K562 (cell line): ENCODE results near the gene CRB2. TPM values are rescaled to one million over a fixed set of nuclear protein-coding genes. Genes with fewer than 3 reads are reported as not detected.
A peak's percentile ranks its signal among the peaks of the same experiment; 100 is the strongest.

ENCODE experiments used
- ASH1L ChIP-seq: fragments of 450-650 bp; IDR thresholded peaks from 2 replicates; pipeline ENCODE4 v1.6.1; 2018; ENCODE audit warnings: borderline replicate concordance, mild to moderate bottlenecking, low read depth; ENCODE audit not compliant: partially characterized antibody
- FOXJ2 ChIP-seq: fragments of 200-800 bp; sonication (Bioruptor generic); IDR thresholded peaks from 2 replicates; pipeline ENCODE4 v1.6.1; 2016; ENCODE audit warnings: missing genetic modification characterization, missing compliant biosample characterization
- HDAC1 ChIP-seq, 2 experiments: fragments of 450-650 bp; IDR thresholded peaks; 2 replicates each; pipeline ENCODE4 v1.6.1; 2016 to 2017; ENCODE audit warnings: inconsistent platforms in 1 of 2, mild to moderate bottlenecking in 1 of 2, moderate library complexity in 1 of 2
- IFI16 ChIP-seq: fragments of 250-450 bp; sonication (Bioruptor Pico); IDR thresholded peaks from 2 replicates; pipeline ENCODE4 v2.1.2; 2022; ENCODE audit warnings: mild to moderate bottlenecking, inconsistent platforms
- KDM1A ChIP-seq, 2 experiments: fragments of 450-650 bp; IDR thresholded peaks; 2 replicates each; pipeline ENCODE4 v1.6.1; 2016; ENCODE audit warnings: mild to moderate bottlenecking in 2 of 2
- MXI1 ChIP-seq: IDR thresholded peaks from 2 replicates; pipeline ENCODE4 v1.6.1; 2011; ENCODE audit warnings: low read depth, mild to moderate bottlenecking, improper control_type of control experiment, low read length
- NCOA4 ChIP-seq: fragments of 450-650 bp; IDR thresholded peaks from 2 replicates; pipeline ENCODE4 v1.6.1; 2018; ENCODE audit warnings: mild to moderate bottlenecking; ENCODE audit not compliant: partially characterized antibody
- NFE2L1 ChIP-seq: fragments of 450-650 bp; IDR thresholded peaks from 2 replicates; pipeline ENCODE4 v1.6.1; 2016; ENCODE audit warnings: missing genetic modification characterization, low read depth, mild to moderate bottlenecking, missing compliant biosample characterization, moderate library complexity, borderline replicate concordance
- POLR2A ChIP-seq: fragments of 450-650 bp; conservative IDR thresholded peaks from 2 replicates; pipeline ENCODE4 v1.6.1; 2016
- RBM39 ChIP-seq: fragments of 200-400 bp; formaldehyde crosslinking; optimal IDR thresholded peaks from 2 replicates; pipeline ENCODE3; 2018; ENCODE audit warnings: low read depth, low read length
- RFX1 ChIP-seq: fragments of 450-650 bp; IDR thresholded peaks from 2 replicates; pipeline ENCODE4 v1.6.1; 2016; ENCODE audit warnings: mild to moderate bottlenecking, moderate library complexity
- SIN3A ChIP-seq, 2 experiments: fragments of 150-350 bp in 1 of 2; IDR thresholded peaks; 2 replicates each; pipeline ENCODE4 v1.6.1; 2011 to 2016; ENCODE audit warnings: borderline replicate concordance in 2 of 2, low read depth in 2 of 2, low read length in 2 of 2, mild to moderate bottlenecking in 2 of 2, moderate library complexity in 2 of 2; ENCODE audit not compliant: control insufficient read depth in 1 of 2
- SIX5 ChIP-seq, 2 experiments: IDR thresholded peaks; 2 replicates each; pipeline ENCODE4 v1.6.1; 2011; ENCODE audit warnings: low read length in 2 of 2, borderline replicate concordance in 1 of 2, low read depth in 1 of 2, mild to moderate bottlenecking in 1 of 2, moderate library complexity in 1 of 2; ENCODE audit not compliant: insufficient read depth in 1 of 2
- SMAD3 ChIP-seq: fragments of 450-650 bp; formaldehyde crosslinking; conservative IDR thresholded peaks from 2 replicates; pipeline ENCODE4 v1.4.0; 2020; ENCODE audit warnings: mild to moderate bottlenecking
- TCF7L2 ChIP-seq: fragments of 150-350 bp; IDR thresholded peaks from 2 replicates; pipeline ENCODE4 v1.6.1; 2016; ENCODE audit warnings: low read depth, mild to moderate bottlenecking, low read length, moderate library complexity
- TGIF2 ChIP-seq: sonication (generic); formaldehyde crosslinking; IDR thresholded peaks from 2 replicates; pipeline ENCODE4 v1.8.1; 2022; ENCODE audit warnings: mild to moderate bottlenecking, missing genetic modification reagents, moderate library complexity
- ZNF224 ChIP-seq: sonication (generic); formaldehyde crosslinking; IDR thresholded peaks from 2 replicates; pipeline ENCODE4 v1.8.0; 2022; ENCODE audit warnings: mild to moderate bottlenecking, missing genetic modification reagents
- ZNF583 ChIP-seq: fragments of 250-450 bp; sonication (Bioruptor Pico); IDR thresholded peaks from 2 replicates; pipeline ENCODE4 v1.4.0; 2020
- polyA plus RNA-seq, 8 experiments: library from polyadenylated mRNA; depleted of rRNA in 4 of 8; stranded (reverse) in 5 of 8; unstranded in 3 of 8; fragments of >200 nt; fragmentation: Nextera tagmentation in 2 of 8; fragmentation: Illumina TruSeq in 1 of 8; extraction: Ambion mirVana in 2 of 8; extraction: Trizol in 1 of 8; gene quantifications; 2 replicates each; pipeline versions ENCODE4 v1.2.1 to v1.2.3, GENCODE V29; 2011 to 2014; ENCODE audit warnings: inconsistent platforms in 1 of 8, missing spikeins in 1 of 8
- total RNA-seq, 7 experiments: library from RNA; depleted of rRNA in 6 of 7; stranded (reverse); fragments of >200 nt in 6 of 7; fragmentation: Illumina TruSeq in 2 of 7; extraction: Trizol in 2 of 7; gene quantifications; 2 replicates each; pipeline versions ENCODE4 v1.2.1 to v1.2.3, GENCODE V29; 2011 to 2021; ENCODE audit warnings: low replicate concordance in 1 of 7
- TF ChIP-seq, protein P1 (sequence below): sonication (generic); formaldehyde crosslinking; IDR thresholded peaks from 2 replicates; pipeline ENCODE4 v1.8.0; 2022; ENCODE audit warnings: mild to moderate bottlenecking, missing genetic modification reagents, borderline replicate concordance
- TF ChIP-seq, protein P2 (sequence below): sonication (generic); formaldehyde crosslinking; IDR thresholded peaks from 2 replicates; pipeline ENCODE4 v1.8.0; 2023; ENCODE audit warnings: mild to moderate bottlenecking, missing genetic modification reagents
- TF ChIP-seq, protein P3 (sequence below): IDR thresholded peaks from 3 replicates; pipeline ENCODE4 v1.6.1; 2011; ENCODE audit warnings: borderline replicate concordance, mild to moderate bottlenecking; ENCODE audit not compliant: insufficient read length, insufficient read depth

CRB2 gene
- total and polyA plus RNA-seq, 9 of the 15 experiments (the other 6 are each of a cell fraction or from before 2014, with no cell fraction given), result 0.13 to 1.2 (median 0.25) TPM; not detected in 2

DNA sequence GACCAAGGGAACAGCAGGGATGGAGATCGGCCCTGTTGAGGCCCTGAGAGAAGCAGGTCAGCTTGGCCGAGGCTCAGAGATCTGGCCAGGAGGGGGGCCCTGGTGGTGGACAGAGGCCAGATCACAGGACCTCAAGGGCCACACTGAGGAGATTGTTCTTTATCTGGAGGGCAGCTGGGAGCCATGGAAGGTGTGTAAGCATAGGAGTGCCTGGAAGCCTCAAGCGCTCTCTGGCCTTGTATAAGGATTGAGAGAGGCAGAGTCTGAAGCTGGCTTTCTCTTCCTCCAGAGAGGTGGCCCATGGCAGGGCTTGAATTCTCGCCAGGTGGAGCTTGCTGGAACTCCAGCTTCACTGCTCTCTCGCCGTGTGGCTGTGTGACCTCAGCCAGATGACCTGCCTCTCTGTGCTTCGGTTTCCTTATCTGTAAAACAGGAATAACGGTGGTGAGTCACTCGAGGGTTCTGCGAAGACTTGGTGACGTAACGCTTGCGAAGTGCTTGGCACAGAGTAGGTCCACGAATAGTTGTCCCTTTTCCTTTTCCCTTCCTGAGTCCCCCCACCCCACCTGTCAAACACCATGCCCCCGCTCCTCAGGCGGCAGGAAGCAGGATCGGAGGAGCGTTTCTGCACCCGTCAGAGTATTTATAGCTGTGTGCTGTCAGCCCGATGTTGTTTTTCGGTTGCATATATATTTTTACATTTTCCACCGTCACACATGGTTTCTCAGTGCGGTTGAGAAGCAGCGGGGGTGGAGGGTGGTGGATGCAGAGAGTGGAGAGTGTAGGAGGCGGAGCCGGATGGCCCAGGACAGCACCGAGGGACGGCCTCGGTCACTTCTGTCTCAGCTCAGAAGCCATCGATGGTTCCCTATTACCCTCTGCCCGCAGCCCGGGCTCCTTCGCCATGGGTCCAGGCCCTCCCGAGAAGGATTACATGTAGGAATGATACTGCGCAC lies 17.0 kb upstream of the CRB2 start (continued):
- TF ChIP-seq NFE2L1 (tag) (no peak), RFX1 (no peak), SMAD3 (CRISPR knock-in tag) (no peak), IFI16 (CRISPR knock-in tag) (no peak), HDAC1 (IDR thresholded peaks at IDR 0.05) (peak; percentile 62 to 64; a peak in 2 of 4 replicates), ZNF224 (CRISPR knock-in tag) (no peak), KDM1A (IDR thresholded peaks at IDR 0.05) (peak; percentile 95 to 97), POLR2A (peak; percentile 75), ASH1L (no peak), TCF7L2 (no peak), SIX5 (IDR thresholded peaks at IDR 0.05; ENCODE audit: borderline replicate concordance in 1 of 2, insufficient read depth in 1 of 2, low read depth in 1 of 2, low read length in 2 of 2) (no peak), ZNF583 (CRISPR knock-in tag) (0 out of 2 replicates have a peak, but pooled peaks have one; percentile 20), FOXJ2 (no peak), TGIF2 (CRISPR knock-in tag) (no peak), RBM39 (no peak), SIN3A (IDR thresholded peaks at IDR 0.05; ENCODE audit: borderline replicate concordance in 2 of 2, control insufficient read depth in 1 of 2, low read depth in 2 of 2, low read length in 2 of 2) (no peak), MXI1 (no peak), NCOA4 (no peak)
- TF ChIP-seq, protein P1, sequence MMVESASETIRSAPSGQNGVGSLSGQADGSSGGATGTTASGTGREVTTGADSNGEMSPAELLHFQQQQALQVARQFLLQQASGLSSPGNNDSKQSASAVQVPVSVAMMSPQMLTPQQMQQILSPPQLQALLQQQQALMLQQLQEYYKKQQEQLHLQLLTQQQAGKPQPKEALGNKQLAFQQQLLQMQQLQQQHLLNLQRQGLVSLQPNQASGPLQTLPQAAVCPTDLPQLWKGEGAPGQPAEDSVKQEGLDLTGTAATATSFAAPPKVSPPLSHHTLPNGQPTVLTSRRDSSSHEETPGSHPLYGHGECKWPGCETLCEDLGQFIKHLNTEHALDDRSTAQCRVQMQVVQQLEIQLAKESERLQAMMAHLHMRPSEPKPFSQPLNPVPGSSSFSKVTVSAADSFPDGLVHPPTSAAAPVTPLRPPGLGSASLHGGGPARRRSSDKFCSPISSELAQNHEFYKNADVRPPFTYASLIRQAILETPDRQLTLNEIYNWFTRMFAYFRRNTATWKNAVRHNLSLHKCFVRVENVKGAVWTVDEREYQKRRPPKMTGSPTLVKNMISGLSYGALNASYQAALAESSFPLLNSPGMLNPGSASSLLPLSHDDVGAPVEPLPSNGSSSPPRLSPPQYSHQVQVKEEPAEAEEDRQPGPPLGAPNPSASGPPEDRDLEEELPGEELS (CRISPR knock-in tag), result 0 out of 2 replicates have a peak, but pooled peaks have one; percentile 44
- TF ChIP-seq, protein P2, sequence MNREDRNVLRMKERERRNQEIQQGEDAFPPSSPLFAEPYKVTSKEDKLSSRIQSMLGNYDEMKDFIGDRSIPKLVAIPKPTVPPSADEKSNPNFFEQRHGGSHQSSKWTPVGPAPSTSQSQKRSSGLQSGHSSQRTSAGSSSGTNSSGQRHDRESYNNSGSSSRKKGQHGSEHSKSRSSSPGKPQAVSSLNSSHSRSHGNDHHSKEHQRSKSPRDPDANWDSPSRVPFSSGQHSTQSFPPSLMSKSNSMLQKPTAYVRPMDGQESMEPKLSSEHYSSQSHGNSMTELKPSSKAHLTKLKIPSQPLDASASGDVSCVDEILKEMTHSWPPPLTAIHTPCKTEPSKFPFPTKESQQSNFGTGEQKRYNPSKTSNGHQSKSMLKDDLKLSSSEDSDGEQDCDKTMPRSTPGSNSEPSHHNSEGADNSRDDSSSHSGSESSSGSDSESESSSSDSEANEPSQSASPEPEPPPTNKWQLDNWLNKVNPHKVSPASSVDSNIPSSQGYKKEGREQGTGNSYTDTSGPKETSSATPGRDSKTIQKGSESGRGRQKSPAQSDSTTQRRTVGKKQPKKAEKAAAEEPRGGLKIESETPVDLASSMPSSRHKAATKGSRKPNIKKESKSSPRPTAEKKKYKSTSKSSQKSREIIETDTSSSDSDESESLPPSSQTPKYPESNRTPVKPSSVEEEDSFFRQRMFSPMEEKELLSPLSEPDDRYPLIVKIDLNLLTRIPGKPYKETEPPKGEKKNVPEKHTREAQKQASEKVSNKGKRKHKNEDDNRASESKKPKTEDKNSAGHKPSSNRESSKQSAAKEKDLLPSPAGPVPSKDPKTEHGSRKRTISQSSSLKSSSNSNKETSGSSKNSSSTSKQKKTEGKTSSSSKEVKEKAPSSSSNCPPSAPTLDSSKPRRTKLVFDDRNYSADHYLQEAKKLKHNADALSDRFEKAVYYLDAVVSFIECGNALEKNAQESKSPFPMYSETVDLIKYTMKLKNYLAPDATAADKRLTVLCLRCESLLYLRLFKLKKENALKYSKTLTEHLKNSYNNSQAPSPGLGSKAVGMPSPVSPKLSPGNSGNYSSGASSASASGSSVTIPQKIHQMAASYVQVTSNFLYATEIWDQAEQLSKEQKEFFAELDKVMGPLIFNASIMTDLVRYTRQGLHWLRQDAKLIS, result peak; percentile 56; the same call in 1 of the 2 replicates
- TF ChIP-seq, protein P3, sequence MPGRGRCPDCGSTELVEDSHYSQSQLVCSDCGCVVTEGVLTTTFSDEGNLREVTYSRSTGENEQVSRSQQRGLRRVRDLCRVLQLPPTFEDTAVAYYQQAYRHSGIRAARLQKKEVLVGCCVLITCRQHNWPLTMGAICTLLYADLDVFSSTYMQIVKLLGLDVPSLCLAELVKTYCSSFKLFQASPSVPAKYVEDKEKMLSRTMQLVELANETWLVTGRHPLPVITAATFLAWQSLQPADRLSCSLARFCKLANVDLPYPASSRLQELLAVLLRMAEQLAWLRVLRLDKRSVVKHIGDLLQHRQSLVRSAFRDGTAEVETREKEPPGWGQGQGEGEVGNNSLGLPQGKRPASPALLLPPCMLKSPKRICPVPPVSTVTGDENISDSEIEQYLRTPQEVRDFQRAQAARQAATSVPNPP, result no peak
